Fibroblast of lung (primary cell): Measurements from ENCODE around the gene MDFIC.

Experiments used
- EZH2 ChIP-seq: IDR thresholded peaks from 2 replicates; pipeline ENCODE4 v1.5.1; 2012; ENCODE audit warnings: low read length, control low read depth, mild to moderate bottlenecking; ENCODE audit errors: missing control alignments
- TF ChIP-seq, protein P1 (sequence below), 2 donors: IDR thresholded peaks in 1 of 2; conservative IDR thresholded peaks in 1 of 2; 1 replicate in 1 of 2; 2 replicates in 1 of 2; pipeline ENCODE4 v1.5.1; 2011 to 2012; ENCODE audit warnings: low read length in 2 of 2, control low read depth in 1 of 2, inconsistent platforms in 1 of 2, low read depth in 1 of 2, mild to moderate bottlenecking in 1 of 2

DNA sequence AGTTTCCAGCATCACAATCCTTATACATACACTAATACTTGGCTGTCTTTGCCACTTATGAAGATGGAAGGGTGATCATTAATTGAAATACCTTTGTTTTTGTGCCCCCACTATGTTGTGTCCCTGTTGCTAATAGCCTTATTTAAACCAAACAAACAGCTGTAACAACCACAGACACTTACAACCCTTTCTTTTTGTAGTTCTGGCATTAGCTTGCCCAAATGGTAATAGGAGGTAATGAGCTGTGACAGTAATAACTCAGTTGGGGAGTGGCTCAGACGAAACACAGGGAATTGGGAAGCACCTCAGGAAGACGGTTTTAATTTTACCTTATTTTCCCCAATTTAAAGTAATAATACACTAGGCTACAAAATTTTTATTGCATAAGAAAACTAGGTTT is 83.4 kb downstream of the MDFIC start:
- TF ChIP-seq, protein P1, sequence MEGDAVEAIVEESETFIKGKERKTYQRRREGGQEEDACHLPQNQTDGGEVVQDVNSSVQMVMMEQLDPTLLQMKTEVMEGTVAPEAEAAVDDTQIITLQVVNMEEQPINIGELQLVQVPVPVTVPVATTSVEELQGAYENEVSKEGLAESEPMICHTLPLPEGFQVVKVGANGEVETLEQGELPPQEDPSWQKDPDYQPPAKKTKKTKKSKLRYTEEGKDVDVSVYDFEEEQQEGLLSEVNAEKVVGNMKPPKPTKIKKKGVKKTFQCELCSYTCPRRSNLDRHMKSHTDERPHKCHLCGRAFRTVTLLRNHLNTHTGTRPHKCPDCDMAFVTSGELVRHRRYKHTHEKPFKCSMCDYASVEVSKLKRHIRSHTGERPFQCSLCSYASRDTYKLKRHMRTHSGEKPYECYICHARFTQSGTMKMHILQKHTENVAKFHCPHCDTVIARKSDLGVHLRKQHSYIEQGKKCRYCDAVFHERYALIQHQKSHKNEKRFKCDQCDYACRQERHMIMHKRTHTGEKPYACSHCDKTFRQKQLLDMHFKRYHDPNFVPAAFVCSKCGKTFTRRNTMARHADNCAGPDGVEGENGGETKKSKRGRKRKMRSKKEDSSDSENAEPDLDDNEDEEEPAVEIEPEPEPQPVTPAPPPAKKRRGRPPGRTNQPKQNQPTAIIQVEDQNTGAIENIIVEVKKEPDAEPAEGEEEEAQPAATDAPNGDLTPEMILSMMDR (conservative IDR thresholded peaks at IDR 0.05 in 1 of 2, IDR thresholded peaks at IDR 0.05 in 1 of 2; ENCODE audit: low read depth in 1 of 2, low read length in 2 of 2), result no peak
- TF ChIP-seq EZH2, result no peak
